ENCODE data around the gene ASIC3.
"Not testable (repeated sequence)": the region's sequence is repeated elsewhere in the genome, so short reads cannot be mapped to it uniquely, and the experiment has no call there.

The ASIC3 gene

DNA sequence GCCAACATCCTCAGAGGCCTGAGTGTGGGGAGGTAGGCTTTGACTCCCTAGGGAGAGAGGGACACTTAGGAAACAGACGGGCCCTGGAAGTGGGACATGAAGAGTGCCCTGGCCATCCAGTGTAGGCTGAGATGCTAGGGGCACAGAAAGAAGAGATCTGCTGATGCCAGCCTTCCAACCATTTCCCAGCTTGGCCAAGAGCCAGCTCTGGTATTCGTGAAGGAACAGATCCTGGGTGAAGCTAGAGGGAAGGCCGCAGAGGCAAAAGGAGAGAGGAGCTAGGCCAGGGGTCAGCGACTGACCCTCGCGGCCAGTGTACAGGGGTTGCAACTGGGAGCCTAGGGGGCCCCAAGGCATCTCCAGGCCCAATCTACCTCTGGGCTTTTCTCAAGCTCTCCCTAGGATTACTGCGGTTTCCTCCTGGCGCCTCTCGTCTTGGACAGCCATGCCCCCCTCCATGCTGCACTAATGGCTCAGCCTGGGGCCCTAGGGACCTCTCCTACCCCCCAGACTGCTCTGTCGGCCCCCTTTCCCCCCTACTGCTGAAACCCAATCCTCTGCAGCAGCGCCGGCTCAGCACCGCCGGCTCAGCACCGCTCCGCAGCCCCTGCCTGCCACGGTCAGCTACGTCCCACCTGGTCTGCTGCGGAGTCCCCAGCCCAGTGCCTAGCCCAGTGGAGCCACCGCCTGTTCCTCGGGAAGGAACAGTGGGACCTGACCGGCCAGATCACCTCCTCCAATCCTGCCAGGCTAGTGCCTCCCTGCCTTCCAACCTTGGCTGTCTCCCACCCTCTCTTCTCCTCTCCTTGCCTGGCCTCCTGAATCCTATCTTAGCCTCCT is at the start of gene ASIC3:
Gene ASIC3, plus strand, starts transcription at position 556 of the 840 bp plus-strand sequence. CDS start 355 bp downstream, outside the sequence.
- DNase-seq (ENCODE audit: low spot score) = no peak

DNA sequence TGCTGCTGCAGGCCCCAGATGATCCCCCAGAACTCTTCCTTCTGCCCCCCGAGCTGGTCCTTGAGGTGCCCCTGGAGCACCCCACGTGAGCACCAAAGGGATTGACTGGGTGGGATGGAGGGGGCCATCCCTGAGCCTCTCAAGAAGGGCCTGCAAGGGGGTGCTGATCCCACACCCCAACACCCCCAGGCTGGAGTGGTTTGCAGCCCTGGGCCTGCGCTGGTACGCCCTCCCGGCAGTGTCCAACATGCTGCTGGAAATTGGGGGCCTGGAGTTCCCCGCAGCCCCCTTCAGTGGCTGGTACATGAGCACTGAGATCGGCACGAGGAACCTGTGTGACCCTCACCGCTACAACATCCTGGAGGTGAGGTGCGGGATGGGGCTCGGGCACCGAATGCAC is 49.3 kb upstream of the ASIC3 start:
- no peak for DNase-seq (ENCODE audit: low spot score)

DNA sequence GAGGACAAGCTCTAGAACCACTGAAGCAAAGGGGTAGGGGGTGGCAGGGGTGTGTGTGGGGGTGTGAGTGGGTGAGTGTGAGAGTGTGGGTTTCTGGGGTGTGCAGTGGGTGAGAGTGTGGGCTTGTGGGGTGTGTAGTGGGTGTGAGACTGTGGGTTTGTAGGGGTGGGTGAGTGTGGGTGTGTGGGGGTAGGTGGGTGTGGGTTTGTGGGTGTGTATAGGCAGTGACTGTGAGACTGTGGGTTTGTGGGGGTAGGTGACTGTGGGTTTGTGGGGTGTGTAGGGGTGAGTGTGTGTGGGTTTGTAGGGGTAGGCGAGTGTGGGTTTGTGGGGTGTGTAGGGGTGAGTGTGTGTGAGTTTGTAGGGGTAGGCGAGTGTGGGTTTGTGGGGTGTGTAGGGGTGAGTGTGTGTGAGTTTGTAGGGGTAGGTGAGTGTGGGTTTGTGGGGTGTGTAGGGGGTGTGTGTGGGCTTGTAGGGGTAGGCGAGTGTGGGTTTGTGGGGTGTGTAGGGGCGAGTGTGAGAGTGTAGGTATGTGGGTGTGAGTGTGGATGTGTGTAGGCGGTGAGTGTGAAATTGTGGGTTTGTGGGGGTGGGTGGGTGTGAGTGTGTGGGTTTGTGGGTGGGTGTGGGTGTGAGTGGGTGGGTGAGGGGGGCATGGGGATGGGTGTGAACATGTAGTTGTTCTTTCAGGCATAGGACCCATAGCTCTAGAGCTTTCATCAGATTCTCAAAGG is 48.7 kb upstream of the ASIC3 start:
- no peak for DNase-seq (ENCODE audit: low spot score)

DNA sequence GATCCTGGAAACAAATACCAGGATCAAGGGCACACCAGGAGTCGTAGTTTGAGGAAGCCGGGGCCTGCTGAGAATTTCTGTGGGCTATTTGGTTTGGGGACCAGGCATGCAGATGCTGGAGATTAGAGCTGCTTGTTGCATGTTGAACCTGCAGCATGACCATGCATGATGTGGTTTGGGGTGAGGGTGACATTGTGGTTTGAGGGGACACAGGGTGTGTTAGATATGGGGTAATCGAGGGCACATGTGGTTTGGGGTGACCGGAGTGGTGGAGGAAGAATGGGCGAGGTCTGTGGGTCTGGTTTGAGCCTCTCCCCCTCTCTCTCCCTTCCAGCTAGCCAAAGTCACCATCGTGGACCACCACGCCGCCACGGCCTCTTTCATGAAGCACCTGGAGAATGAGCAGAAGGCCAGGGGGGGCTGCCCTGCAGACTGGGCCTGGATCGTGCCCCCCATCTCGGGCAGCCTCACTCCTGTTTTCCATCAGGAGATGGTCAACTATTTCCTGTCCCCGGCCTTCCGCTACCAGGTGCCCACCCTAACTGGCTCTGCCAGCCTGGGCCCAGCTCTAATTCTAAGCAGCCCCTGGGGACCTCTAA is 47.3 kb upstream of the ASIC3 start:
- no peak for DNase-seq (ENCODE audit: low spot score)

DNA sequence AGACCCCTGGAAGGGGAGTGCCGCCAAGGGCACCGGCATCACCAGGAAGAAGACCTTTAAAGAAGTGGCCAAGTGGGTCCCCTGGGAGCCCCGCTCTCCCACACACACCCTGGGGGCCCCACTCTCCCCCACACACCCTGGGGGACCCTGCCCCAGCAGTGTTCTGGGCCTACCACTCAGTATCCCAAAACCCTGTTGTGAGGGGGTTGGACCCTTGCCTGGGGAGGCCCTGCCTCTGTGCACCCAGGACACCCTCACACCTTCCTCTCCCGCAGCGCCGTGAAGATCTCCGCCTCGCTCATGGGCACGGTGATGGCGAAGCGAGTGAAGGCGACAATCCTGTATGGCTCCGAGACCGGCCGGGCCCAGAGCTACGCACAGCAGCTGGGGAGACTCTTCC is 46.8 kb upstream of the ASIC3 start:
- DNase-seq (ENCODE audit: low spot score) = no peak

DNA sequence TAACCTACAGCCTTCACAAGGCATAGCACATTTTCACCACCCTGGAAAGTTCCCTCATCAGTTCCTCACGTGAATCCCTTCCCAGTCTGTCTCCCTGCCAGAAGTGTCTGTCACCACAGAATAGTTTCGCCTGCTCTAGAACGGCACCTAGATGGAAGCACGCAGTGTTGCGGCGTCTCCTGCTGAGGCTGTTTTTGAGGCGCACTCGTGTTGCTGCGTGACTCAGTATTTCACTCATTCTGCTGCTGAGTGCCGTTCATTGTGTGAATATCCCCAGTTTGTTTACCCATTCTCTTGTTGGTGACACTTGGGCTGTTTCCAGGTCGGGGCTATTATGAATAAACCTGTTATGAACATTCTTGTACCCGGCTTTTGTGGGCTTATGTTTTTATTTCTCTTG is 44.8 kb upstream of the ASIC3 start:
- no peak for DNase-seq (ENCODE audit: low spot score)

DNA sequence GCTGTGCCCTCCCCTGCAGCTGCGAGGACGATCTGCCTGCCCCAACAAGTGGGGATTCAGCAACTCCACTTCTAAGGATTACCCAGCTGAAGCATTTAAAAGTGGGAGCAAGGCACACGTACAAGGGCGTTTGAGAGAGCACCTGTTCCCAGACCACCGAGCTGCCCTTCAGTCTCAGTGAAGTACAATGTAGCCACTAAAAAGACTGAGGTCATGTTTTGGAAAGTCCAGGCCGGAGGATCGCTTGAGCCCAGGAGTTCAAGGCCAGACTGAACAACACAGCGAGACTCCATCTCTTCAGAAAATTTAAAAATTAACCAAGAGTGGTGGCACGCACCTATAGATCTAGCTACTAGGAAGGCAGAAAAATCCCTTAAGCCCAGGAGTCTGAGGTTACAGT is 42.8 kb upstream of the ASIC3 start:
- no peak for DNase-seq (ENCODE audit: low spot score)

DNA sequence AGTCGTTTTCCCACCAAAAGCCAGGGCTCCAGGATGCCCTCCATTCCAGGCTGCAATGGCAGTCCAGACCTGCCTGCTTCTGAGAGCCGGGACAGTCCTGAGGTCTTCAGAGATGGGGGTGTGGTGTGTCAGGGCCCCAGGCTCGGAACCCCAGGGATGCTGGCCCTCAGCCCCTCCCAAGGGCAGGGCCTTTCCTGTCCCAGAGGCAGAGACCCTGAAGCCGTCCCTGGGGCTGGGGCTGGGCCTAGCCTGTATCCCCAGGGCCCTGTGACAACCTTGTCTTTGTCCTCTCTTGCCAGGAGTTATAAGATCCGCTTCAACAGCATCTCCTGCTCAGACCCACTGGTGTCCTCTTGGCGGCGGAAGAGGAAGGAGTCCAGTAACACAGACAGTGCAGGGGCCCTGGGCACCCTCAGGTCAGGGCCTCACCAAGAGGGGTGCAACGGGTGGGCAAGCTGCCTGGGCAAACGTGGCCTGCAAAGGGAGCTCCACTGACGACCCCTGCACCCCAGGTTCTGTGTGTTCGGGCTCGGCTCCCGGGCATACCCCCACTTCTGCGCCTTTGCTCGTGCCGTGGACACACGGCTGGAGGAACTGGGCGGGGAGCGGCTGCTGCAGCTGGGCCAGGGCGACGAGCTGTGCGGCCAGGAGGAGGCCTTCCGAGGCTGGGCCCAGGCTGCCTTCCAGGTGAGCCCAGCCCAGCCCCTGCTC is 41.6 kb upstream of the ASIC3 start:
- DNase-seq (ENCODE audit: low spot score) = no peak

DNA sequence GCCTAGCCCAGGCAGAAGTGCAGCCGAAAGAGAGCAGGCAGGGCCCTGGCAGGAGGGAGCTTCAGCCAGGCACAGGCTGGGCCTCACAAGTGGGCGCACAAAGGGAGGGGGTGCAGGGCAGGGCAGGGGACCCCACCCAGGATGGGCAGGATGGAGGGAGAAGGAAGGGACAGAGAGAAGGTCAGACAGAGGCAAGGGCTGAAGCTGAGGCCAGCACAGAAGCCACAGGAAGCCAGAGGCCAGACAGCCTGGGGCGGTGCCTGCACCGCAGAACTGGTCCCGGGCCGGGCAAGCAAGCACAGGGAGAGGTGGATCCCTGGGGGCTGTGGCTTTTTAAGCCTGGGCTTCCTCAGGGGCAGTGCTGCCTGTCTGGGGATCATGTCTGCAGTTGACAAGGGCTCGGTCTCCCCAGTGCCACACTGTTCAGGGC is 40.8 kb upstream of the ASIC3 start:
- DNase-seq (ENCODE audit: low spot score) = no peak

DNA sequence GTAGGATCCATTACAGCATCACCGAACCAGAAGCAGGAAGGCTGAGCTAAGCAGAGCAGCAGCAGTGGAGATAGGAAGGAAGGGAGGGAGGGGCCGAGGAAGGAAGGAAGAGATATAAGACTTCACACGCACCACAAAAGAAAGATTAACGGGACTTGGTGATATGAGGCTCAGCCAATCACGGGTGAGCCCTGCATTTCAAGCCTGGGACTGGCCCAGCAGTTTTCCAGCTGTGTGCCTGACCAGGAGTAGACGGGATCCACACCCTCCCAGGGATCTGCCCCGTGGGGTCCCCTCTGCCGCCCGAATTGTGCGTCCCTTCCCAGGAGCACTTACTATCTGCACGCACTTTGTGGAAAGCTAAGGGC is 40.2 kb upstream of the ASIC3 start:
- no peak for DNase-seq (ENCODE audit: low spot score)

DNA sequence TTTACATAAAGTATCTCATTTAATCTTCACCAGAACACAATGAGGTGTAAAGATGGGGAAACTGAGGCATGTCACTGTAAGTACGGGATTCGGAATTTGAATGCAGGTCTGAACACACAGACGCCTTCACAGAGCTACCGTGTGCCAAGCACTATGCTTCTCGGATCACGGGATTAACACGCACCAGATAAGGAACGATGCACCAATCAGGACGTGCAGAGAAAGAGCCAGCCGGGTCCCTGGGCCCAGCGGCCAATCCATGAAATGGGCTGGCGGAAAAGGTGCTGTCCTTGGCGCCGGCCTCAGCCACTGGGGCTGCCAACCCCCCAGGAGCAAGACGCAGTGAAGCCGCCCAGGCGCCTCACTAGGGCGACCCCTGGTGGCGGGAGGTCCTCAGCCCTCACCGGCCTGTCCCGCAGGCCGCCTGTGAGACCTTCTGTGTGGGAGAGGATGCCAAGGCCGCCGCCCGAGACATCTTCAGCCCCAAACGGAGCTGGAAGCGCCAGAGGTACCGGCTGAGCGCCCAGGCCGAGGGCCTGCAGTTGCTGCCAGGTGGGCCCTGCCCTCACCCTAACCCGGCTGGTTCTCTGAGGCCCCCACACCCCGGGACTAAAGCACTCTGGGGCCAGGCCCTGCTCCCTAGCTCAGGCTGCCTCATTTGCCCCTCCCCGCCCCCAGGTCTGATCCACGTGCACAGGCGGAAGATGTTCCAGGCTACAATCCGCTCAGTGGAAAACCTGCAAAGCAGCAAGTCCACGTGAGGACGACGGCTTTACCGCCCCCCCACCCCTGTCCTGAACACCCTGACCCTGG is 39.6 kb upstream of the ASIC3 start:
- peak; percentile 70 for DNase-seq (ENCODE audit: low spot score)

DNA sequence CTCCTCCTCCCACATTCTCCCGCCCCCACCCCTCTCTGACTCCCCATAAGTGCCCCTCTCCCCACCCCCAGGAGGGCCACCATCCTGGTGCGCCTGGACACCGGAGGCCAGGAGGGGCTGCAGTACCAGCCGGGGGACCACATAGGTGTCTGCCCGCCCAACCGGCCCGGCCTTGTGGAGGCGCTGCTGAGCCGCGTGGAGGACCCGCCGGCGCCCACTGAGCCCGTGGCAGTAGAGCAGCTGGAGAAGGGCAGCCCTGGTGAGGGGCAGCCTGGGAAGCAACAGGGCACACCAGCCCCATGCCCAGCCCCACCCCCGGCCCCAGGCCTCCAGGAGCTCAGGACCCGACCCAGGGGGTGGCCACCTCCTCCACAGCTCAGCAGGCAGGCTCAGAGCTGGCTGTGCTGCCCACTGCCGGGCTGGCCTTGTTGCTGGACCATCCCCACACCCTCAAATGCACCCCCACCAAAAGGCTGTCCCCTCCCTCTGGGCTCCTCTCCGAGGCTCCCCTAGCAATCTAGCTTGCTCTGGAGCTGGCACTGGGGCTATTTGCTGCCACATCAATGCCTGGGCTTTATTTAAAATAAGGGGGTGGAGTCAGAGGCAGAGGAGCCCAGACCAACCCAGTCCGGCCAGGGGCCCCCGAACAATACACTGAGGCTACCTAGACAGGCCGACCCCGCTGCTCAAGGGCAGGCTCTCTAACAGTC is 38.8 kb upstream of the ASIC3 start:
- DNase-seq (ENCODE audit: low spot score) = no peak

DNA sequence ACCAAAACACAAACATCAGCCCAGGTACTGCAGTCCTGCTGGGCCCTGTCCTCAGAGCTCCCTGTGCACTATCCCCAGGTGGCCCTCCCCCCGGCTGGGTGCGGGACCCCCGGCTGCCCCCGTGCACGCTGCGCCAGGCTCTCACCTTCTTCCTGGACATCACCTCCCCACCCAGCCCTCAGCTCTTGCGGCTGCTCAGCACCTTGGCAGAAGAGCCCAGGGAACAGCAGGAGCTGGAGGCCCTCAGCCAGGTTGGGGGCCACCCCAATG is 38.4 kb upstream of the ASIC3 start:
- no peak for DNase-seq (ENCODE audit: low spot score)

DNA sequence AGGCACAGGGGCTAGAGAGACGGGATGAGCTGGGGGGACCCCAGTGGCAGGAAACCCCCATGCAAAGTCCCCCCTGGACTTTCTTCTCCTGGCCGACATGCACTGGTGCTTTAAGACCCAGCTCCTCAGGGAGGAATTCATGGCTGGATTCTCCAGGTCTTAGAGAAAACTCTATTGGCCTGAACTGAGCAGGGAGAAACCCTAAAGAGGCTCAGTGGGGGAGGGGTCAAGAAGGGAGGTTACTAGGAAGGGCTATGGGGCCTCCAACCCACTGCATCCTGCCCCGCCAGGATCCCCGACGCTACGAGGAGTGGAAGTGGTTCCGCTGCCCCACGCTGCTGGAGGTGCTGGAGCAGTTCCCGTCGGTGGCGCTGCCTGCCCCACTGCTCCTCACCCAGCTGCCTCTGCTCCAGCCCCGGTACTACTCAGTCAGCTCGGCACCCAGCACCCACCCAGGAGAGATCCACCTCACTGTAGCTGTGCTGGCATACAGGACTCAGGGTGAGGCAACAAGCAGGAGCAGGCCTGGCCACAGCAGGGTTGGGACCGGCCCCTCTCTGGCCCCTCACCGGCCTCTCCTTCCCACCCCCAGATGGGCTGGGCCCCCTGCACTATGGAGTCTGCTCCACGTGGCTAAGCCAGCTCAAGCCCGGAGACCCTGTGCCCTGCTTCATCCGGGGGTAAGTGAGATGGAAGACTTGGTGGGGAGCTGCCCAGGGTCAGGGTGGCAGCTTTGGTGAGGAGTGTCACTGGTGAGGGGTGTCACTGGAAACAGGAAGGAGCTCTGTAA is 37.8 kb upstream of the ASIC3 start:
- DNase-seq (ENCODE audit: low spot score) = no peak

DNA sequence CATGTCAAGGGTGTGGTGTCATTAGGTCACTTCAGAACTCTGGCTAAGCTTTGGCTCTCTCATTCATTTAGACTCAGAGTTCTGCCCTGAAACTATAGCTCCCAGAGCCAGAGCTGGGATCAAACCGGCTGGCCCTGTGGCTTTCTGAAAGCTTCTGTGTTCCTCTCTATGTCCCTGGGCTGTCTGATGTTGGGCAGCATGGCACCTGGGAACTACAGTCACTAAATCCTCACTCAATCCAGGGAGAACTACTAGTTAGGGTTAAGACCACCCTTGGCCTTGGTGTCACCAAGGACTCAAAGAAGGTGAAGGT is 37.3 kb upstream of the ASIC3 start:
- DNase-seq (ENCODE audit: low spot score) = no peak

DNA sequence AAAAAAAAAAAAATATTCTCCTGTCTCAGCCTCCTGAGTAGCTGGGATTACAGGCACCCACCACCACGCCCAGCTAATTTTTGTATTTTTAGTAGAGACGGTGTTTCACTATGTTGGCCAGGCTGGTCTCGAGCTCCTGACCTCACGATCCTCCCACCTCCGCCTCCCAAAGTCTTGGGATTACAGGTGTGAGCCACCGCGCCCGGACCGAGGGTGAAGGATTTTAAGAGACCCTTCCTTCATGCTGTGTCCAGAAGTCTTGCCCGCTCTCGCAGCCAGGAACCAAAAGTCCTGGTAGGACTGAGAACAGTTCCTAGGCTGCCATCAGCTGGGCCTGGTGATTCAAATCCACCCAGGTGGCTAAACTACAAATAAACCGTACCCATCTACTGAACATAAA is 36.7 kb upstream of the ASIC3 start:
- DNase-seq (ENCODE audit: low spot score) = not testable (repeated sequence)

DNA sequence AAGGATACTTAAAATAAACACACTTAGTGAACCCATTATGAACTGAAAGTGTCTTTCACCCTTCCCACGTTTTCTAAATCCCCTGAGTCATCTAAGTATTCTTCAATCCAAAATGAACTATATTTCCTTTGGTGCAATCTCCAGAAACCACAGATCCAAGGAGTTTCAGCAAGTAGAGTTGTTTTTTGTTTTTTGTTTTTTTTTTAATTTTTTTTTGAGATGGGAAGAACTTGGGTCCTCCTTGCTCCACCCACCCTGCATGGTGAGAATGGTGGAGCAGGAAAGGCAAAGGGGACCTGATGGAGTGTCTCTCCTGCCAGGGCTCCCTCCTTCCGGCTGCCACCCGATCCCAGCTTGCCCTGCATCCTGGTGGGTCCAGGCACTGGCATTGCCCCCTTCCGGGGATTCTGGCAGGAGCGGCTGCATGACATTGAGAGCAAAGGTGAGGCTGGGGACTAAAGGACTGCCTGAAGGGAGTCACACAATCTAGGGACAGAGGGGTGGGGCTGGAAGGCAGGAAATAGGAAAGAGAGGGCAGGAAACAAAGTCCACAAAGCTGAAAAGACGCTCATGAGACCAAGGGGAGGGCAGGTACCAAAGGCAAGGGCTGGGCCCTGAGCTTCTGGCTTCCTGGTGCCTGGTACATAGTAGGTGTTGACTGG is 36.2 kb upstream of the ASIC3 start:
- no peak for DNase-seq (ENCODE audit: low spot score)

DNA sequence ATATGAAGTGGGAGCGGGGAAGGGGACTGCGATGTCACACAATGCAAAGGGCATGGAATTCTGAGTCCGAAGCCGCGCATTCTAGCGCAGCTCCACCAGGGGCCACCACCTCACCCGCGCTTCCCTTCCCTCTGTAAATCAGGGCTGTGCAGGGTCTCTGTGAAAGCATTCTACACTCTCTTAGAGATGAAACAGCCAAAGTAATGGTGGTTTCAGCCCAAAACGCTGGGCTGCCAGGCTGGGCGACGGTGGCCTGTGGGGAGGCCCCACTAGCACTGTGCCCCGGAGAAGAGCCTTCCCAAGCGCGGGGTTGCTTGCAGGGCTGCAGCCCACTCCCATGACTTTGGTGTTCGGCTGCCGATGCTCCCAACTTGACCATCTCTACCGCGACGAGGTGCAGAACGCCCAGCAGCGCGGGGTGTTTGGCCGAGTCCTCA is 35.4 kb upstream of the ASIC3 start:
- peak; percentile 77 for DNase-seq (ENCODE audit: low spot score)

DNA sequence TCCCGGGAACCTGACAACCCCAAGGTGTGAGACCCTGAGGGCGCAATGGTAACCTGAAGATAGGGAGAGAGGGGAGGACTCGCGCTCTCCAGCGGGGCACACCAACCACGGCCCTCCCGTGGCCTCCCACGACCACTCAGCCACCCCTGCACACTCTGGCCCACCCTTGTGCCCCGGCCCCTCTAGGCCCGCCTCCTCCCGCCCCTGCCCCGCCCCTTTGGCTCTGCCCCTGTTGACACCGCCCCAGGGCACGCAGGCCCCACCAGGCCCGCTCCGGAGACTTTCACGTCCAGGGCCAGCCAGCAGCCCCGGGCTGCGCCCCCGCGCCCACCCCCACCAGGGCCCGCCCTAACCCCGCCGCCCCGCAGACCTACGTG is 35.0 kb upstream of the ASIC3 start:
- no peak for DNase-seq (ENCODE audit: low spot score)
